ENCODE results near the gene DBP.

The DBP gene

DNA sequence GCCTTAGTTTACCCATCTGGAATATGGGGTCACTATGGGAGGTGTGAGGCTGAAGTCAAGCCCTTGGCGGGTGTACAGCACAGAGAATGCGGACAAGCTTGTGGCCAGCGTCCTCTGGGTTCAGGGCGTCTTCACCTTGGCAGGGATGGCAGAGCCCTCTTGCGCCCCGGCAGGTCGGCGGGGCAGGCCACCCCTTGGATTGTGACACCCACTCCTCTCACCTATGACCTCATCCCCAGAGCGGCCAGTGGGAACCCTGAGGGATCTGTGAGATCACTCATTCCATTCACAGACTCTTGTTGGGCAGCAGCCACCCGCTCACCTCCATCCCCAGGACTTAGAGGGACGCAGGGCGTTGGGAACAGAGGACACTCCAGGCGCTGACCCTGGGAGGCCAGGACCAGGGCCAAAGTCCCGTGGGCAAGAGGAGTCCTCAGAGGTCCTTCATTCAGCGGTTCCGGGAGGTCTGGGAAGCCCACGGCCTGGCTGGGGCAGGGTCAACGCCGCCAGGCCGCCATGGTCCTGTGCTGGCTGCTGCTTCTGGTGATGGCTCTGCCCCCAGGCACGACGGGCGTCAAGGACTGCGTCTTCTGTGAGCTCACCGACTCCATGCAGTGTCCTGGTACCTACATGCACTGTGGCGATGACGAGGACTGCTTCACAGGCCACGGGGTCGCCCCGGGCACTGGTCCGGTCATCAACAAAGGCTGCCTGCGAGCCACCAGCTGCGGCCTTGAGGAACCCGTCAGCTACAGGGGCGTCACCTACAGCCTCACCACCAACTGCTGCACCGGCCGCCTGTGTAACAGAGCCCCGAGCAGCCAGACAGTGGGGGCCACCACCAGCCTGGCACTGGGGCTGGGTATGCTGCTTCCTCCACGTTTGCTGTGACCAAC, 30.5 kb downstream of the DBP start, which contains the start of gene SPACA4:
TSS of gene SPACA4 (plus strand) at position 280 of the 896 bp plus-strand sequence. CDS start at position 517, 237 bp downstream.
- Histone ChIP-seq H3K9ac (ENCODE audit: low read length in 2 of 2) (no peak within 1 kb of the TSS), H3K4me1 (ENCODE audit: control insufficient read depth, insufficient read depth, low read length) (no peaks in the 10 kb centered on the region), H3K27me3 (ENCODE audit: control insufficient read depth in 1 of 2, insufficient read depth in 2 of 2, low read length in 2 of 2) (no peaks in the 10 kb centered on the region), H3K4me3 (ENCODE audit: low read length in 2 of 2) (no peak within 1 kb of the TSS), H3K36me3 (ENCODE audit: control insufficient read depth in 2 of 2, insufficient read depth in 2 of 2, low read length in 2 of 2) (no peaks in the 10 kb centered on the region), H3K27ac (ENCODE audit: low read length) (no peak within 1 kb of the TSS), H3K9me3 (ENCODE audit: control insufficient read depth in 2 of 2, low read length in 2 of 2) (no peaks in the 10 kb centered on the region)

- Histone ChIP-seq H3K9me3 (ENCODE audit: control insufficient read depth in 2 of 2, low read length in 2 of 2) (no peaks in the 10 kb centered on the region), H3K4me1 (ENCODE audit: control insufficient read depth, insufficient read depth, low read length) (no peaks in the 10 kb centered on the region), H3K9ac (ENCODE audit: low read length in 2 of 2) (no peak overlapping the region), H3K4me3 (ENCODE audit: low read length in 2 of 2) (no peak overlapping the region), H3K36me3 (ENCODE audit: control insufficient read depth in 2 of 2, insufficient read depth in 2 of 2, low read length in 2 of 2) (no peaks in the 10 kb centered on the region), H3K27me3 (ENCODE audit: control insufficient read depth in 1 of 2, insufficient read depth in 2 of 2, low read length in 2 of 2) (peaks cover 0 to 2% of the 10 kb centered on the region in 2 donors), H3K27ac (ENCODE audit: low read length) (no peak overlapping the region)
Observed at GRCh38 chr19:48603850-48604249, 33.3 kb downstream of the DBP start.

- Histone ChIP-seq H3K27ac (ENCODE audit: low read length) (no peak overlapping the region), H3K36me3 (ENCODE audit: control insufficient read depth in 2 of 2, insufficient read depth in 2 of 2, low read length in 2 of 2) (no peaks in the 10 kb centered on the region), H3K4me3 (ENCODE audit: low read length in 2 of 2) (no peak overlapping the region), H3K4me1 (ENCODE audit: control insufficient read depth, insufficient read depth, low read length) (no peaks in the 10 kb centered on the region), H3K9ac (ENCODE audit: low read length in 2 of 2) (no peak overlapping the region), H3K9me3 (ENCODE audit: control insufficient read depth in 2 of 2, low read length in 2 of 2) (no peaks in the 10 kb centered on the region), H3K27me3 (ENCODE audit: control insufficient read depth in 1 of 2, insufficient read depth in 2 of 2, low read length in 2 of 2) (peaks cover 0 to 2% of the 10 kb centered on the region in 2 donors)
Observed at GRCh38 chr19:48603449-48603848, 33.7 kb downstream of the DBP start.

DNA sequence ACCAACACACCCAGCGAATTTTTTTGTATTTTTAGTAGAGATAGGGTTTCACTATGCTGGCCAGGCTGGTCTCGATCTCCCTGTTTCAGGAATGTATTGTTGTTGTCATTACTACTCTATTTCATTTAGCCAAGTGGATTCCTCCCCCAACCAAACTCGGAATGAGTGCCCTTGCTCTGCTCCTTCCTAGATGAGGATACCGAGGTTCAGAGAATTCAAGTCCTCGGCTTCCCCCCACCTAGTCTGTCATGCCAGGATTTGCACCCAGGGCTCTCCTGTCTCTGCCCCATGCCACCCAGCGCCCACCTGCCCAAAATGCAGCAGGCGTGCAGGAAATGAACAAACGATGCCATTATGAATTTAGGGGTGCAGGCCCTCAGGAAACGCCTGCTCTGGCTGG, 34.2 kb downstream of the DBP start:
- Histone ChIP-seq H3K27ac (ENCODE audit: low read length) (no peak overlapping the region), H3K9ac (ENCODE audit: low read length in 2 of 2) (no peak overlapping the region), H3K36me3 (ENCODE audit: control insufficient read depth in 2 of 2, insufficient read depth in 2 of 2, low read length in 2 of 2) (no peaks in the 10 kb centered on the region)

DNA sequence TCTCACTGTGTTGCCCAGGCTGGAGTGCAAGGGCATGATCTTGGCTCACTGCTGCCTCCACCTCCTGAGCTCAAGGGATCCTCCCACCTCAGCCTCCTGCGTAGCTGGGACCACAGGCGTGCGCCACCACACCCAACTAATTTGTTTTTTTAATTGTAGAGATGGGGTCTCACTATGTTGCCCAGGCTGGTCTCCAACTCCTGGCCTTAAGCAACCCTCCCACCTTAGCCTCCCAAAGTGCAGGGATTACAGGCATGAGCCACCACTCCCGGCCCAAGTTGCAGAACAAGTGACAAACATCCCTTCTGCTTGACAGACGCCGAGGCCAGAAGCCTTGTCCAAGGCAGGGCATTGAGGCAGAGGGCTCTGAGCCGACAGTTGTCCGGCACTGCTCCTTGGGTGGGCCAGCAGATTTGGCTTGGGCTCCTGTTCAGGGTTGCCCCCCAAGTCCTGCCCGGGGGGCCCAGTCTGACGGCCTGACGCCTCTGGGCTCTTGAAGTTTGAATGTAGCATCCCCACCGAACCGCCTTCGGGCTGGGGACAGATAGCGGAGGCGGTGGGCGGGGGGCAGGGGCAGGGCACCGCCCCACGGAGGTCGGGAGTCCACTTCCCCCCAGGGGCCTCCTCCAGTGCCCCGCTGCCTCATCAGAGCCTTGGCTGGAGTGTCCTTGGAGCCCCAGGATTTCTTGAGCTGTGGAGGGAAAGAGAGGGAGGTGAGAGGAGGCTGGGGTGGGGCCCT, 36.3 kb downstream of the DBP start:
- no peaks in the 10 kb centered on the region for H3K4me1 ChIP-seq (ENCODE audit: control insufficient read depth, insufficient read depth, low read length)
- no peaks in the 10 kb centered on the region for H3K36me3 ChIP-seq (ENCODE audit: control insufficient read depth in 2 of 2, insufficient read depth in 2 of 2, low read length in 2 of 2)
- no peak overlapping the region for H3K9ac ChIP-seq (ENCODE audit: low read length in 2 of 2)
- no peaks in the 10 kb centered on the region for H3K9me3 ChIP-seq (ENCODE audit: control insufficient read depth in 2 of 2, low read length in 2 of 2)
- no peak overlapping the region for H3K27ac ChIP-seq (ENCODE audit: low read length)
- H3K4me3 ChIP-seq (ENCODE audit: low read length in 2 of 2) = no peak overlapping the region
- H3K27me3 ChIP-seq (ENCODE audit: control insufficient read depth in 1 of 2, insufficient read depth in 2 of 2, low read length in 2 of 2) = peaks cover 0 to 2% of the 10 kb centered on the region in 2 donors

More for the DNA sequence above, 34.2 kb downstream of the DBP start:
- peaks cover 0 to 2% of the 10 kb centered on the region in 2 donors for H3K27me3 ChIP-seq (ENCODE audit: control insufficient read depth in 1 of 2, insufficient read depth in 2 of 2, low read length in 2 of 2)
- H3K9me3 ChIP-seq (ENCODE audit: control insufficient read depth in 2 of 2, low read length in 2 of 2) = no peaks in the 10 kb centered on the region
- no peaks in the 10 kb centered on the region for H3K4me1 ChIP-seq (ENCODE audit: control insufficient read depth, insufficient read depth, low read length)
- no peak overlapping the region for H3K4me3 ChIP-seq (ENCODE audit: low read length in 2 of 2)

DNA sequence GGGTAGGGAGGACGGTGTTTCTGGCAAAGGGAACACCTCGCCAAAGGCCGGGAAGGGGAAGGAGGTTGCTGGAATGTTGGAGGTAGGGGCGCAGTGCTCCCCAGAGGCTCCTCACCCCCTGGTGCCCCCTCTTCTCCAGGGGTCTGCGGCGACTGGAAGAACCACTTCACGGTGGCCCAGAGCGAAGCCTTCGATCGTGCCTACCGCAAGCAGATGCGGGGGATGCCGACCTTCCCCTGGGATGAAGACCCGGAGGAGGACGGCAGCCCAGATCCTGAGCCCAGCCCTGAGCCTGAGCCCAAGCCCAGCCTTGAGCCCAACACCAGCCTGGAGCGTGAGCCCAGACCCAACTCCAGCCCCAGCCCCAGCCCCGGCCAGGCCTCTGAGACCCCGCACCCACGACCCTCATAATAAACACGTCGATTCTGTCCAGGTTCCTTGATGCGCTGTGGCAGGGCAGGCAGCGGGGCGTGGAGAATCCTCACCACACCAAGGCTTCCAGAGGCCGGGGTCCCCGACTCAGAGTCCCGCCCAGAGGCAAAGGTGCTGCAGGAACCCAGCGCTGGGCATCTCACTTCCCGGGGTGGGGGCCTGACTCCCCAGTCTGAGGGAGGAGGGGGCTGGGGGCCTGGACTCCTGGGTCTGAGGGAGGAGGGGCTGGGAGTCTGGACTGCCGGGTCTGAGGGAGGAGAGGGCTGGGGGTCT, 38.0 kb downstream of the DBP start:
- Histone ChIP-seq H3K27ac (ENCODE audit: low read length) (no peak overlapping the region), H3K27me3 (ENCODE audit: control insufficient read depth in 1 of 2, insufficient read depth in 2 of 2, low read length in 2 of 2) (peaks cover 0 to 2% of the 10 kb centered on the region in 2 donors), H3K4me1 (ENCODE audit: control insufficient read depth, insufficient read depth, low read length) (no peaks in the 10 kb centered on the region), H3K36me3 (ENCODE audit: control insufficient read depth in 2 of 2, insufficient read depth in 2 of 2, low read length in 2 of 2) (no peaks in the 10 kb centered on the region), H3K9ac (ENCODE audit: low read length in 2 of 2) (no peak overlapping the region), H3K4me3 (ENCODE audit: low read length in 2 of 2) (no peak overlapping the region), H3K9me3 (ENCODE audit: control insufficient read depth in 2 of 2, low read length in 2 of 2) (no peaks in the 10 kb centered on the region)

GRCh38 chr19:48596679-48597465, 40.3 kb downstream of the DBP start:
- H3K27ac ChIP-seq (ENCODE audit: low read length) = no peak overlapping the region
- no peaks in the 10 kb centered on the region for H3K9me3 ChIP-seq (ENCODE audit: control insufficient read depth in 2 of 2, low read length in 2 of 2)
- H3K4me3 ChIP-seq (ENCODE audit: low read length in 2 of 2) = no peak overlapping the region
- no peaks in the 10 kb centered on the region for H3K4me1 ChIP-seq (ENCODE audit: control insufficient read depth, insufficient read depth, low read length)
- H3K36me3 ChIP-seq (ENCODE audit: control insufficient read depth in 2 of 2, insufficient read depth in 2 of 2, low read length in 2 of 2) = no peaks in the 10 kb centered on the region
- H3K9ac ChIP-seq (ENCODE audit: low read length in 2 of 2) = no peak overlapping the region
- H3K27me3 ChIP-seq (ENCODE audit: control insufficient read depth in 1 of 2, insufficient read depth in 2 of 2, low read length in 2 of 2) = peaks cover 0 to 2% of the 10 kb centered on the region in 2 donors

DNA sequence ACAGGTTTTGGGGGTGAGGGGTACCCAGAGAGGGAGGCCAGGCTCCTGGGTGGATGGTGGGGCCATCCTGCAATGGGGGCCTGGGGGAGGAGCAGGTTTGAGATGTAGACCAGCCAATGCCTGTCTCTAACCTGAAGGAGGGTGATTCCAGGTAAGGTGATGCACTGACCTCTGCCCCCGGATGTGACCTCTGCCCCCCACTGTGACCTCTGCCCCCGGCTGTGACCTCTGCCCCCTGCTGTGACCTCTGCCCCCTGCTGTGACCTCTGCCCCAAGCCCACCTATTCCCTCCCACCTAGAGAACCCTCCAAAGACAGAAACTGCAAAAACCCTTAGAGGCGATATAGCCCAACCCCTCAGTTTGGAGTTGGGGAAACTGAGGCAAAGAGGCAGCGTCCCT, 40.9 kb downstream of the DBP start:
- H3K4me1 ChIP-seq (ENCODE audit: control insufficient read depth, insufficient read depth, low read length) = no peaks in the 10 kb centered on the region
- peaks cover 0 to 2% of the 10 kb centered on the region in 2 donors for H3K27me3 ChIP-seq (ENCODE audit: control insufficient read depth in 1 of 2, insufficient read depth in 2 of 2, low read length in 2 of 2)
- no peak overlapping the region for H3K27ac ChIP-seq (ENCODE audit: low read length)
- H3K4me3 ChIP-seq (ENCODE audit: low read length in 2 of 2) = no peak overlapping the region
- H3K9me3 ChIP-seq (ENCODE audit: control insufficient read depth in 2 of 2, low read length in 2 of 2) = no peaks in the 10 kb centered on the region
- no peak overlapping the region for H3K9ac ChIP-seq (ENCODE audit: low read length in 2 of 2)
- H3K36me3 ChIP-seq (ENCODE audit: control insufficient read depth in 2 of 2, insufficient read depth in 2 of 2, low read length in 2 of 2) = no peaks in the 10 kb centered on the region

DNA sequence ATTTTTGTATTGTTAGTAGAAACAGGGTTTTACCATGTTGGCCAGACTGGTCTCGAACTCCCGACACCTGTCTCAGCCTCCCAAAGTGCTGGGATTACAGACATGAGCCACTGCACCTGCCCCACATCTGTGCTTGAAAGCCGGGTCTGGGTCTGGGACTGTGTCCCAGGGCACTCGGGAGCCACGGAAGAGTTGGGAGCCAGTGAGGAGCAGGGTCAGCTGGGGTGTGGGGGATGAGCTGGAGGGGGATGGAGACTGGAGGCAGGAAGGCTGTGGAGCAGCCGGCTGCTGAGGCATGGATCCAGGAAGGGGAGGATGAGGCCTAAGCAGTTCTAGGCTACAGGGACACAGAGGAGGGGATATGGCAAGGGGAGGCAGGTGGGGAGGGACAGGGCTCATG, 41.3 kb downstream of the DBP start:
- no peak overlapping the region for H3K9ac ChIP-seq (ENCODE audit: low read length in 2 of 2)
- H3K4me3 ChIP-seq (ENCODE audit: low read length in 2 of 2) = no peak overlapping the region
- no peaks in the 10 kb centered on the region for H3K9me3 ChIP-seq (ENCODE audit: control insufficient read depth in 2 of 2, low read length in 2 of 2)
- H3K27me3 ChIP-seq (ENCODE audit: control insufficient read depth in 1 of 2, insufficient read depth in 2 of 2, low read length in 2 of 2) = peaks cover 0 to under 1% of the 10 kb centered on the region in 2 donors
- no peaks in the 10 kb centered on the region for H3K36me3 ChIP-seq (ENCODE audit: control insufficient read depth in 2 of 2, insufficient read depth in 2 of 2, low read length in 2 of 2)
- H3K27ac ChIP-seq (ENCODE audit: low read length) = no peak overlapping the region
- H3K4me1 ChIP-seq (ENCODE audit: control insufficient read depth, insufficient read depth, low read length) = no peaks in the 10 kb centered on the region

DNA sequence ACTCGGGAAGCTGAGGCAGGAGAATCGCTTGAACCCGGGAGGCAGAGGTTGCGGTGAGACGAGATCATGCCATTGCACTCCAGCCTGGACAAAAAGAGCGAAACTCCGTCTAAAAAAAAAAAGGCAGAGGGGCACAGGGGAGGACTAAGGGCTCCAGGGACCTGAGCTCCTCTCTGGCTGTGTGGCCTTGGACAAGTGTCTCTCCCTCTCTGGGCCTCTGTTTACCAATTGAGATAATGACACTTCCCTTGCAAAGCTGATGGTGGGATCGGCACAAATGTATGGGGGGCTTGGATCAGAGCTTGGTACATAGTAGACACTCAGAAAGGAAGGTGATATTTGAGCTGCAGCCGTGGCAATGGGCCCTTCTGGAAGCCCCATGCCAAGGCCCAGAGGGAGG, 42.0 kb downstream of the DBP start:
- Histone ChIP-seq H3K27me3 (ENCODE audit: control insufficient read depth in 1 of 2, insufficient read depth in 2 of 2, low read length in 2 of 2) (no peaks in the 10 kb centered on the region), H3K4me1 (ENCODE audit: control insufficient read depth, insufficient read depth, low read length) (no peaks in the 10 kb centered on the region), H3K36me3 (ENCODE audit: control insufficient read depth in 2 of 2, insufficient read depth in 2 of 2, low read length in 2 of 2) (no peaks in the 10 kb centered on the region), H3K9me3 (ENCODE audit: control insufficient read depth in 2 of 2, low read length in 2 of 2) (no peaks in the 10 kb centered on the region), H3K27ac (ENCODE audit: low read length) (no peak overlapping the region), H3K4me3 (ENCODE audit: low read length in 2 of 2) (no peak overlapping the region), H3K9ac (ENCODE audit: low read length in 2 of 2) (no peak overlapping the region)
